ENCODE measurements around the gene SNX33.
"Not testable (repeated sequence)": the region's sequence is repeated elsewhere in the genome, so short reads cannot be mapped to it uniquely, and the experiment has no call there.

The SNX33 gene

GRCh38 chr15:75696854-75697259, 49.1 kb downstream of the SNX33 start:
- no peaks in the 10 kb centered on the region for H3F3A ChIP-seq (ENCODE audit: insufficient read depth, low read length)
- no peaks in the 10 kb centered on the region for H3K36me3 ChIP-seq (ENCODE audit: insufficient read depth, low read length)
- no peaks in the 10 kb centered on the region for H4K20me1 ChIP-seq (ENCODE audit: insufficient read depth, low read length)
- no peak overlapping the region for H3K27ac ChIP-seq (ENCODE audit: low read depth, low read length, poor library complexity, severe bottlenecking)
- no peak overlapping the region for H3K4me2 ChIP-seq (ENCODE audit: low read length)
- no peaks in the 10 kb centered on the region for H3K4me1 ChIP-seq (ENCODE audit: insufficient read depth, low read length, severe bottlenecking)
- no peak overlapping the region for H3K9ac ChIP-seq (ENCODE audit: low read length)
- TF ChIP-seq, protein P1, sequence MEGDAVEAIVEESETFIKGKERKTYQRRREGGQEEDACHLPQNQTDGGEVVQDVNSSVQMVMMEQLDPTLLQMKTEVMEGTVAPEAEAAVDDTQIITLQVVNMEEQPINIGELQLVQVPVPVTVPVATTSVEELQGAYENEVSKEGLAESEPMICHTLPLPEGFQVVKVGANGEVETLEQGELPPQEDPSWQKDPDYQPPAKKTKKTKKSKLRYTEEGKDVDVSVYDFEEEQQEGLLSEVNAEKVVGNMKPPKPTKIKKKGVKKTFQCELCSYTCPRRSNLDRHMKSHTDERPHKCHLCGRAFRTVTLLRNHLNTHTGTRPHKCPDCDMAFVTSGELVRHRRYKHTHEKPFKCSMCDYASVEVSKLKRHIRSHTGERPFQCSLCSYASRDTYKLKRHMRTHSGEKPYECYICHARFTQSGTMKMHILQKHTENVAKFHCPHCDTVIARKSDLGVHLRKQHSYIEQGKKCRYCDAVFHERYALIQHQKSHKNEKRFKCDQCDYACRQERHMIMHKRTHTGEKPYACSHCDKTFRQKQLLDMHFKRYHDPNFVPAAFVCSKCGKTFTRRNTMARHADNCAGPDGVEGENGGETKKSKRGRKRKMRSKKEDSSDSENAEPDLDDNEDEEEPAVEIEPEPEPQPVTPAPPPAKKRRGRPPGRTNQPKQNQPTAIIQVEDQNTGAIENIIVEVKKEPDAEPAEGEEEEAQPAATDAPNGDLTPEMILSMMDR (IDR thresholded peaks at IDR 0.05; ENCODE audit: low read length): no peak
- TF ChIP-seq EZH2 (IDR thresholded peaks at IDR 0.05; ENCODE audit: borderline replicate concordance, low read length): no peak
- no peaks in the 10 kb centered on the region for H3K79me2 ChIP-seq (ENCODE audit: insufficient read depth, low read length)
- no peak overlapping the region for H2AFZ ChIP-seq (ENCODE audit: low read length)
- no peaks in the 10 kb centered on the region for H3K27me3 ChIP-seq (ENCODE audit: insufficient read depth, low read length)
- H3K4me3 ChIP-seq (ENCODE audit: low read depth, low read length, poor library complexity, severe bottlenecking): no peak overlapping the region
- no peaks in the 10 kb centered on the region for H3K9me2 ChIP-seq (ENCODE audit: low read depth, low read length)
- no peaks in the 10 kb centered on the region for H3K9me3 ChIP-seq (ENCODE audit: low read length)

DNA sequence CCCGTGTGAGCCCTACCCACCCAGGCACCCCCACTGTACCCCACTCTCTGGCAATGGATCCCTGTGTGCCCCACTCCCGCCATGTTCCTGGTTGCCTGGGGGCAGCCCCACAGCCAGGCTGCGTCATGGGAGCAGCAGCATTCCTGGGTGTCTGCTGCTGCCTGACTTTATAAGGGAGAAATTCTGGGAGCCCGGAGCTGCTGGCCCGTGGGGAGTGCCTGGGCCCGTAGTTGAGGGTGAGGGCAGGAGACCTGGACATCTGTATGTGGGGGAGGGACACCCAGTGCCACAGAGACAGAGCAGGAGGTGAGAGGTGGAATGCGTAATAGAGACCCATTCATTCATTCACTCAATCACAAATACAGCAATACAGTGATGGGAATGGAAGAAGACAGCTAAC, 49.8 kb downstream of the SNX33 start:
- Histone ChIP-seq H3K4me3 (ENCODE audit: low read depth, low read length, poor library complexity, severe bottlenecking) (no peak overlapping the region), H3K9me2 (ENCODE audit: low read depth, low read length) (no peaks in the 10 kb centered on the region), H3K27me3 (ENCODE audit: insufficient read depth, low read length) (no peaks in the 10 kb centered on the region; the same call in 1 of the 2 replicates), H2AFZ (ENCODE audit: low read length) (no peak overlapping the region), H3K4me2 (ENCODE audit: low read length) (no peak overlapping the region), H3K36me3 (ENCODE audit: insufficient read depth, low read length) (no peaks in the 10 kb centered on the region), H3K9me3 (ENCODE audit: low read length) (no peaks in the 10 kb centered on the region), H3K79me2 (ENCODE audit: insufficient read depth, low read length) (no peaks in the 10 kb centered on the region), H3K9ac (ENCODE audit: low read length) (no peak overlapping the region), H3K4me1 (ENCODE audit: insufficient read depth, low read length, severe bottlenecking) (no peaks in the 10 kb centered on the region), H3K27ac (ENCODE audit: low read depth, low read length, poor library complexity, severe bottlenecking) (no peak overlapping the region), H4K20me1 (ENCODE audit: insufficient read depth, low read length) (no peaks in the 10 kb centered on the region), H3F3A (ENCODE audit: insufficient read depth, low read length) (no peaks in the 10 kb centered on the region)
- TF ChIP-seq, protein P1 (IDR thresholded peaks at IDR 0.05; ENCODE audit: low read length): no peak
- TF ChIP-seq EZH2 (IDR thresholded peaks at IDR 0.05; ENCODE audit: borderline replicate concordance, low read length): no peak

- not testable (repeated sequence) for H3K27me3 ChIP-seq (ENCODE audit: insufficient read depth, low read length); H3K9ac ChIP-seq (ENCODE audit: low read length); H3K36me3 ChIP-seq (ENCODE audit: insufficient read depth, low read length); H3K9me2 ChIP-seq (ENCODE audit: low read depth, low read length); H3F3A ChIP-seq (ENCODE audit: insufficient read depth, low read length); H3K4me2 ChIP-seq (ENCODE audit: low read length); H3K4me1 ChIP-seq (ENCODE audit: insufficient read depth, low read length, severe bottlenecking); H2AFZ ChIP-seq (ENCODE audit: low read length); H3K27ac ChIP-seq (ENCODE audit: low read depth, low read length, poor library complexity, severe bottlenecking); H3K79me2 ChIP-seq (ENCODE audit: insufficient read depth, low read length); H3K4me3 ChIP-seq (ENCODE audit: low read depth, low read length, poor library complexity, severe bottlenecking); H3K9me3 ChIP-seq (ENCODE audit: low read length); H4K20me1 ChIP-seq (ENCODE audit: insufficient read depth, low read length)
Measured at GRCh38 chr15:75697974-75698747, 50.4 kb downstream of the SNX33 start.

- not testable (repeated sequence) for H3F3A ChIP-seq (ENCODE audit: insufficient read depth, low read length); H3K4me2 ChIP-seq (ENCODE audit: low read length); H3K9me3 ChIP-seq (ENCODE audit: low read length); H3K79me2 ChIP-seq (ENCODE audit: insufficient read depth, low read length); H4K20me1 ChIP-seq (ENCODE audit: insufficient read depth, low read length); H2AFZ ChIP-seq (ENCODE audit: low read length); H3K4me3 ChIP-seq (ENCODE audit: low read depth, low read length, poor library complexity, severe bottlenecking); H3K9me2 ChIP-seq (ENCODE audit: low read depth, low read length); H3K27me3 ChIP-seq (ENCODE audit: insufficient read depth, low read length); H3K36me3 ChIP-seq (ENCODE audit: insufficient read depth, low read length); H3K27ac ChIP-seq (ENCODE audit: low read depth, low read length, poor library complexity, severe bottlenecking); H3K9ac ChIP-seq (ENCODE audit: low read length); H3K4me1 ChIP-seq (ENCODE audit: insufficient read depth, low read length, severe bottlenecking)
Measured at GRCh38 chr15:75699517-75699916, 51.8 kb downstream of the SNX33 start.

DNA sequence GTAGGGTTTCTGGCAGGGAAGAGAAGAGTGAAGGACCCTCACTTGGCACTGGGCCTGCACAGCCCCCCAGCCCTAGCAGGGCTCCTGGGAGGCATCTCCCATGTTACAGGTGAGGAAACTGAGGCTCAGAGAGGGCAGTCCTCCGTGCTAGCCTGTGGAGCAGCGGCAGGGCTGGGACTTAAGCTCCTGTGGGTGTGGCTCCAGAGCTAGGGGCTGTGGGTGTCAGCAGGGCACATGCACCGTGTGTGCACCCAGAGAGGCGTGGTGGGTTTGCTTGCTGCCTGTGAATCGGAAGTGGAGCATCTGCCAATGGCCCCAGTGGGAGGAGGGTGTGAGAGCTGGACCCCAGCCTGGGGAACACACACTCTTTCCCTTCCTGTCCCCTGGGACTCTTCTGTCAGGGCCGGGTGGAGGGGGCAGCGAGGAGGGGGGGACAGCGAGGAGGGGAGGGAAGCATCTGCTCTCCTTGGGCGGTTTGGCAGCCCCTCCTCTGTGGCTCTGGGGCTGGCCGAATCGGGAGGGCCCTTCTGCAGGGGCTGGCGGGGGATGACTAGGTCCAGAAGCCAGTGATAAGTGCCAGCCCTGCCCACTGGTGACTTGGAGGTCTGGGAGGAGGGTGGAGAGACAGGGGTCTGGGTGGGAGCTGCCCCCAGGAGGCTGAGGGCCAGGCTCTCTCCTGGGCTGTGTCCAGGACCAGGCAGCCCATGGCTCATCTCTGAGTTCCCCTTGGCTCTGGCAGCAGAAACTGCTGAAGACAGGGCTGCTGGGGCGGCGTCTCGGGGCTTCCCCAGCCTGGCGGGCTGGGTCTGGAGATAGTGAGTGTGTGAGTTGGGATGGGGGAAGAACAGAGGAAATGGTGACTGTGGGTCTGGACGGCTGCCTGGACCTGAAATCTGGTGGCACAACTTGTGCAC, 52.5 kb downstream of the SNX33 start:
- H3K27me3 ChIP-seq (ENCODE audit: insufficient read depth, low read length); H3K36me3 ChIP-seq (ENCODE audit: insufficient read depth, low read length); H3F3A ChIP-seq (ENCODE audit: insufficient read depth, low read length); H3K27ac ChIP-seq (ENCODE audit: low read depth, low read length, poor library complexity, severe bottlenecking); H2AFZ ChIP-seq (ENCODE audit: low read length); H4K20me1 ChIP-seq (ENCODE audit: insufficient read depth, low read length); H3K9ac ChIP-seq (ENCODE audit: low read length); H3K9me2 ChIP-seq (ENCODE audit: low read depth, low read length); H3K4me1 ChIP-seq (ENCODE audit: insufficient read depth, low read length, severe bottlenecking); H3K9me3 ChIP-seq (ENCODE audit: low read length); H3K4me3 ChIP-seq (ENCODE audit: low read depth, low read length, poor library complexity, severe bottlenecking); H3K4me2 ChIP-seq (ENCODE audit: low read length); H3K79me2 ChIP-seq (ENCODE audit: insufficient read depth, low read length): not testable (repeated sequence)

All from OCI-LY1 (cell line).